Heart left ventricle (tissue), 16 donors: ENCODE results near the gene DPH1. TPM values are rescaled to one million over a fixed set of nuclear protein-coding genes. Genes with fewer than 3 reads are reported as not detected.

ENCODE experiments used
- ATAC-seq, 4 donors: fragments of 200-7000 bp; cut with Tn5 transposase; one replicate each; pipeline ENCODE4 v1.9.1; 2020 to 2022; ENCODE audit warnings: moderate library complexity in 4 of 4, mild to moderate bottlenecking in 3 of 4, moderate number of reproducible peaks in 1 of 4
- DNase-seq, 5 donors: peaks; one replicate each; pipeline ENCODE4 v3.0.0-alpha.2; 2020
- H3K27ac ChIP-seq, 12 donors: fragments of 200-600 bp; sonication (generic) in 4 of 12; one replicate each; pipeline versions ENCODE4 v1.5.0 to v1.8.0; 2016 to 2022; ENCODE audit warnings: mild to moderate bottlenecking in 2 of 12
- H3K27me3 ChIP-seq, 9 donors: fragments of 200-600 bp; sonication (generic) in 2 of 9; one replicate each; pipeline versions ENCODE4 v1.5.1 to v1.8.0; 2016 to 2022; ENCODE audit warnings: mild to moderate bottlenecking in 3 of 9
- H3K36me3 ChIP-seq, 9 donors: fragments of 200-600 bp; sonication (generic) in 2 of 9; one replicate each; pipeline versions ENCODE4 v1.5.0 to v1.8.0; 2018 to 2022; ENCODE audit warnings: mild to moderate bottlenecking in 2 of 9
- H3K4me1 ChIP-seq, 12 donors: fragments of 200-600 bp; sonication (generic) in 4 of 12; one replicate each; pipeline versions ENCODE4 v1.5.0 to v1.8.0; 2016 to 2022; ENCODE audit warnings: mild to moderate bottlenecking in 3 of 12
- H3K4me3 ChIP-seq, 12 donors: fragments of 200-600 bp; sonication (generic) in 4 of 12; one replicate each; pipeline versions ENCODE4 v1.5.0 to v1.8.0; 2017 to 2022; ENCODE audit warnings: mild to moderate bottlenecking in 9 of 12, moderate library complexity in 4 of 12
- H3K9me3 ChIP-seq, 12 donors: fragments of 200-600 bp; sonication (generic) in 4 of 12; one replicate each; pipeline versions ENCODE4 v1.5.0 to v1.8.0; 2016 to 2022; ENCODE audit warnings: mild to moderate bottlenecking in 1 of 12
- CTCF ChIP-seq, 12 donors: fragments of 200-600 bp; sonication (generic) in 4 of 12; IDR thresholded peaks; one replicate each; pipeline versions ENCODE4 v1.5.0 to v1.8.0; 2018 to 2022; ENCODE audit warnings: antibody characterized with exemption in 12 of 12, mild to moderate bottlenecking in 5 of 12
- POLR2A ChIP-seq, 2 donors: fragments of 450-650 bp; IDR thresholded peaks; one replicate each; pipeline ENCODE4 v1.6.1; 2017; ENCODE audit warnings: antibody characterized with exemption in 2 of 2, mild to moderate bottlenecking in 2 of 2, moderate library complexity in 2 of 2
- WGBS, 4 donors: extraction: QIAGEN DNeasy Blood & Tissue Kit in 2 of 4; methylation state at CpG; one replicate each; pipeline versions ENCODE4 v1.1.5 to v1.1.7; 2013 to 2018; 5-methylcytosine and 5-hydroxymethylcytosine counted together
- intact Hi-C, 10 donors: fragments of 100-400 bp; cut with DNase I; formaldehyde crosslinking; loops; one replicate each; pipeline versions ENCODE4 v1.11.1 to v1.14.2; 2022
- polyA plus RNA-seq, 2 donors: library from polyadenylated mRNA; stranded (reverse); fragments of 200-250 nt; gene quantifications; one replicate each; pipeline ENCODE4 v1.2.3, GENCODE V29; 2013
- total RNA-seq, 9 donors: library from RNA; depleted of rRNA in 2 of 9; stranded (reverse); fragments of >200 nt in 2 of 9; fragmentation: NEBNext Ultra II Directional in 3 of 9; extraction: Animal tissue kit (Norgen Biotek cat#: 25700) in 3 of 9; gene quantifications; one replicate each; pipeline versions ENCODE4 v1.1.0 to v1.2.4, GENCODE V29; 2016 to 2023
- donor health status: ischemic (EF 13 %, LVEDD 7.1; RV severe dilation, severe dysfunction).
- donor health status: healthy with polysubstance abuse.
- donor health status: DM: no; HTN: yes; CAD: no.
- donor health status: DM: no; HTN: no; CAD: no.
- donor health status: ischemic (EF 25% LVEDD 6.9; RV normal size, moderate dysfunction).
- donor health status: ischemic (EF 25% LVEDD 5.7; RV mildly dilated, moderate dysfunction).
- donor health status: healthy.
- donor health status: DM: yes; HTN: yes; CAD: no.
- donor health status: ischemic (EF 35%, LVEDD 5.7; RV mildly dilated, moderate dysfunction).
- donor health status: nonischemic (EF 11% LVEDD 7.7; RV severe dilation, severe dysfunction).
- donor health status: DM: yes; HTN: yes; CAD: no.
- donor health status: PGD.
- donor health status: ischemic (EF 29% LVEDD 5.4; RV normal size, mild dysfunction).
- donor health status: nonischemic (EF 23%, LVEDD 6.1; RV moderate dilation, normal function).

Gene DPH1
- total and polyA plus RNA-seq, 11 donors: 14.0 to 38.1 (median 23.4) TPM

- peaks cover 0 to 28% (median 5%) of the 10 kb centered on the region in 12 donors for H3K4me1 ChIP-seq
- no peak for DNase-seq
- H3K27me3 ChIP-seq: peaks cover 0 to 9% (median 0%) of the 10 kb centered on the region in 9 donors
Observed at GRCh38 chr17:2018716-2019510, 11.0 kb upstream of the DPH1 start.

GRCh38 chr17:2019723-2020122, 10.2 kb upstream of the DPH1 start:
- Histone ChIP-seq H3K4me1 (peaks cover 0 to 33% (median 13%) of the 10 kb centered on the region in 12 donors), H3K27ac (no peak overlapping the region), H3K9me3 (no peaks in the 10 kb centered on the region), H3K36me3 (no peaks in the 10 kb centered on the region), H3K27me3 (peaks cover 0 to 17% (median 0%) of the 10 kb centered on the region in 9 donors), H3K4me3 (no peak overlapping the region)
- TF ChIP-seq POLR2A (IDR thresholded peaks at IDR 0.05): no peak
- intact Hi-C loops: loop anchor here in 3 of 10 donors (5.0 to 10.0 kb wide), 4 partner anchors 47 to 365 kb away; partner anchors contain the start of gene WDR81 (in 1 of the 3)
- ATAC-seq (no peak), DNase-seq (no peak)
- 78 to 84% (median 80%) methylated on average over 8 of the region's 8 CpGs for WGBS, 4 donors

More at GRCh38 chr17:2018716-2019510, 11.0 kb upstream of the DPH1 start:
- 78 to 85% (median 81%) methylated on average over 23 to 24 of the region's 24 CpGs for WGBS, 4 donors
- H3K27ac ChIP-seq: no peak overlapping the region
- no peak overlapping the region for H3K4me3 ChIP-seq
- H3K9me3 ChIP-seq: no peaks in the 10 kb centered on the region
- no peaks in the 10 kb centered on the region for H3K36me3 ChIP-seq
- intact Hi-C loops: no loop called here
- TF ChIP-seq CTCF (IDR thresholded peaks at IDR 0.05) (no peak), POLR2A (IDR thresholded peaks at IDR 0.05) (no peak)
- no peak for ATAC-seq

- Histone ChIP-seq H3K4me3 (no peak overlapping the region), H3K36me3 (no peaks in the 10 kb centered on the region), H3K27ac (peak overlapping the region in 1 of 12 donors; percentile 50), H3K27me3 (peaks cover 0 to 27% (median 0%) of the 10 kb centered on the region in 9 donors), H3K4me1 (peaks cover 0 to 34% (median 21%) of the 10 kb centered on the region in 12 donors), H3K9me3 (no peaks in the 10 kb centered on the region)
- intact Hi-C loops: loop anchor here in 3 of 10 donors (5.0 to 10.0 kb wide), 4 partner anchors 48 to 366 kb away; partner anchors contain the start of gene WDR81 (in 1 of the 3)
- no peak for DNase-seq
- ATAC-seq: peak in 1 of 4 donors; percentile 38
- TF ChIP-seq CTCF (IDR thresholded peaks at IDR 0.05): no peak
- no peak for TF ChIP-seq POLR2A (IDR thresholded peaks at IDR 0.05)
- WGBS, 4 donors: 43 to 62% (median 45%) methylated on average over 7 to 8 of the region's 8 CpGs
Observed at GRCh38 chr17:2020721-2021120, 9.2 kb upstream of the DPH1 start.

GRCh38 chr17:2022647-2023240, 7.2 kb upstream of the DPH1 start:
- no peaks in the 10 kb centered on the region for H3K36me3 ChIP-seq
- DNase-seq (no peak), ATAC-seq (no peak)
- H3K9me3 ChIP-seq: no peaks in the 10 kb centered on the region
- no peak overlapping the region for H3K27ac ChIP-seq
- peaks cover 0 to 47% (median 0%) of the 10 kb centered on the region in 9 donors for H3K27me3 ChIP-seq
- H3K4me1 ChIP-seq: peaks cover 3 to 37% (median 26%) of the 10 kb centered on the region in 12 donors
- intact Hi-C loops: loop anchor here in 3 of 10 donors (5.0 to 10.0 kb wide), 4 partner anchors 50 to 368 kb away; partner anchors contain the start of gene WDR81 (in 1 of the 3)
- WGBS, 4 donors: 76 to 87% (median 83%) methylated on average over 15 of the region's 15 CpGs
- no peak overlapping the region for H3K4me3 ChIP-seq
- no peak for TF ChIP-seq CTCF (IDR thresholded peaks at IDR 0.05)
- TF ChIP-seq POLR2A (IDR thresholded peaks at IDR 0.05): no peak
